H1 (cell line): ENCODE measurements around the gene CST9L.

Experiments
- CEBPB ChIP-seq: IDR thresholded peaks from 2 replicates; pipeline ENCODE4 v1.6.1; 2012; ENCODE audit warnings: low read depth, low read length
- CTCF ChIP-seq, 3 experiments: IDR thresholded peaks; 1 replicate in 2 of 3; 2 replicates in 1 of 3; pipeline versions ENCODE4 v1.5.1 to v1.6.1; 2011; ENCODE audit warnings: low read length in 3 of 3, mild to moderate bottlenecking in 3 of 3, inconsistent platforms in 2 of 3, low read depth in 1 of 3, moderate library complexity in 1 of 3; ENCODE audit not compliant: insufficient read depth in 1 of 3; ENCODE audit errors: control extremely low read depth in 1 of 3
- POLR2A ChIP-seq, 2 experiments: IDR thresholded peaks; 1 replicate in 1 of 2; 2 replicates in 1 of 2; pipeline ENCODE4 v1.6.1; 2011; ENCODE audit warnings: low read depth in 2 of 2, low read length in 2 of 2, mild to moderate bottlenecking in 2 of 2; ENCODE audit errors: control extremely low read depth in 1 of 2
- RAD21 ChIP-seq, 2 experiments: IDR thresholded peaks in 1 of 2; conservative IDR thresholded peaks in 1 of 2; 2 replicates each; pipeline ENCODE4 v1.6.1; 2011; ENCODE audit warnings: low read depth in 2 of 2, low read length in 2 of 2, improper control_type of control experiment in 1 of 2, inconsistent platforms in 1 of 2, mild to moderate bottlenecking in 1 of 2, moderate library complexity in 1 of 2
- TAF1 ChIP-seq: IDR thresholded peaks from 2 replicates; pipeline ENCODE4 v1.6.1; 2011; ENCODE audit warnings: mild to moderate bottlenecking, low read depth, low read length

GRCh38 chr20:23544133-23544532 is 24.2 kb downstream of the CST9L start:
- TF ChIP-seq CTCF (IDR thresholded peaks at IDR 0.05; ENCODE audit: control extremely low read depth in 1 of 3, insufficient read depth in 1 of 3, low read depth in 1 of 3, low read length in 3 of 3) (no peak), TAF1 (no peak), CEBPB (no peak), RAD21 (IDR thresholded peaks at IDR 0.05 in 1 of 2, conservative IDR thresholded peaks at IDR 0.05 in 1 of 2; ENCODE audit: low read depth in 2 of 2, low read length in 2 of 2) (no peak), POLR2A (IDR thresholded peaks at IDR 0.05; ENCODE audit: control extremely low read depth in 1 of 2, low read depth in 2 of 2, low read length in 2 of 2) (no peak)
